Measurements from ENCODE around the gene SULT4A1. TPM values are rescaled to one million over a fixed set of nuclear protein-coding genes. Genes with fewer than 3 reads are reported as not detected.

The SULT4A1 gene
- polyA plus RNA-seq, 2 of the 4 experiments (the other 2 are of a cell fraction): not detected

- FAIRE-seq: no peak
- H3K4me1 ChIP-seq: peaks cover 3% of the 10 kb centered on the region; the same call in 2 of the 3 replicates
- DNase-seq (ENCODE audit: low read depth in 1 of 2, low spot score in 1 of 2): no peak
- TF ChIP-seq PBX3 (IDR thresholded peaks at IDR 0.05) (no peak), E2F6 (IDR thresholded peaks at IDR 0.05; ENCODE audit: borderline replicate concordance, low read depth) (no peak), JUNB (IDR thresholded peaks at IDR 0.05) (no peak), PHF8 (IDR thresholded peaks at IDR 0.05; ENCODE audit: borderline replicate concordance, low read depth) (no peak), HOXB5 (CRISPR knock-in tag; IDR thresholded peaks at IDR 0.05) (no peak), SREBF2 (IDR thresholded peaks at IDR 0.05) (no peak), MAZ (IDR thresholded peaks at IDR 0.05; ENCODE audit: borderline replicate concordance, low read depth, low read length) (no peak), HOXB13 (CRISPR knock-in tag; IDR thresholded peaks at IDR 0.05; ENCODE audit: low read depth) (no peak), ESRRA (IDR thresholded peaks at IDR 0.05; ENCODE audit: borderline replicate concordance, low read length) (no peak), FOSL2 (IDR thresholded peaks at IDR 0.05) (no peak), FOSL2 (CRISPR knock-in tag; IDR thresholded peaks at IDR 0.05) (no peak), CBX2 (IDR thresholded peaks at IDR 0.05; ENCODE audit: borderline replicate concordance, low read depth) (no peak), ELK1 (IDR thresholded peaks at IDR 0.05; ENCODE audit: low read depth, low read length) (no peak), CEBPB (IDR thresholded peaks at IDR 0.05) (no peak), TFCP2L1 (CRISPR knock-in tag; IDR thresholded peaks at IDR 0.05) (no peak)
- TF ChIP-seq, protein P1, sequence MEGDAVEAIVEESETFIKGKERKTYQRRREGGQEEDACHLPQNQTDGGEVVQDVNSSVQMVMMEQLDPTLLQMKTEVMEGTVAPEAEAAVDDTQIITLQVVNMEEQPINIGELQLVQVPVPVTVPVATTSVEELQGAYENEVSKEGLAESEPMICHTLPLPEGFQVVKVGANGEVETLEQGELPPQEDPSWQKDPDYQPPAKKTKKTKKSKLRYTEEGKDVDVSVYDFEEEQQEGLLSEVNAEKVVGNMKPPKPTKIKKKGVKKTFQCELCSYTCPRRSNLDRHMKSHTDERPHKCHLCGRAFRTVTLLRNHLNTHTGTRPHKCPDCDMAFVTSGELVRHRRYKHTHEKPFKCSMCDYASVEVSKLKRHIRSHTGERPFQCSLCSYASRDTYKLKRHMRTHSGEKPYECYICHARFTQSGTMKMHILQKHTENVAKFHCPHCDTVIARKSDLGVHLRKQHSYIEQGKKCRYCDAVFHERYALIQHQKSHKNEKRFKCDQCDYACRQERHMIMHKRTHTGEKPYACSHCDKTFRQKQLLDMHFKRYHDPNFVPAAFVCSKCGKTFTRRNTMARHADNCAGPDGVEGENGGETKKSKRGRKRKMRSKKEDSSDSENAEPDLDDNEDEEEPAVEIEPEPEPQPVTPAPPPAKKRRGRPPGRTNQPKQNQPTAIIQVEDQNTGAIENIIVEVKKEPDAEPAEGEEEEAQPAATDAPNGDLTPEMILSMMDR (IDR thresholded peaks at IDR 0.05): no peak
- ChIA-PET CTCF (interaction anchor here (1.0 to 2.5 kb wide), 8 partner anchors 9 to 616 kb away, joined by 3 to 14 read pairs (median 3); no protein-coding TSS in a partner anchor), POLR2A (no interaction called here)
- H3K27ac ChIP-seq: no peak overlapping the region
- ATAC-seq: no peak
- H3K4me2 ChIP-seq: no peak overlapping the region
- WGBS (ENCODE audit: missing lambda C conversion rate): 36% methylated on average over 12 of the region's 16 CpGs
- no peak overlapping the region for H3K4me3 ChIP-seq
- H3K9me3 ChIP-seq: no peaks in the 10 kb centered on the region
These were observed 27.0 kb upstream of the SULT4A1 start for GRCh38 chr22:43889201-43889859.

- Histone ChIP-seq H3K9me3 (no peaks in the 10 kb centered on the region), H3K4me2 (no peak overlapping the region), H3K27ac (no peak overlapping the region), H3K4me3 (no peak overlapping the region), H3K4me1 (peaks cover 3% of the 10 kb centered on the region; the same call in 2 of the 3 replicates)
- ATAC-seq: no peak
- no peak for DNase-seq (ENCODE audit: low read depth in 1 of 2, low spot score in 1 of 2)
- no peak for FAIRE-seq
- CTCF ChIA-PET: interaction anchor here (1.0 to 2.5 kb wide), 7 partner anchors 9 to 615 kb away, joined by 3 to 14 read pairs (median 3); no protein-coding TSS in a partner anchor
- whole genome bisulfite sequencing (ENCODE audit: missing lambda C conversion rate): 57% methylated on average over 4 of the region's 4 CpGs
- TF ChIP-seq GATA3 (IDR thresholded peaks at IDR 0.05; ENCODE audit: borderline replicate concordance) (no peak), RCOR1 (IDR thresholded peaks at IDR 0.05; ENCODE audit: low read depth, low read length) (no peak), JUNB (IDR thresholded peaks at IDR 0.05) (no peak), SMC3 (IDR thresholded peaks at IDR 0.05) (no peak), ELK1 (IDR thresholded peaks at IDR 0.05; ENCODE audit: low read depth, low read length) (no peak), CHD4 (IDR thresholded peaks at IDR 0.05; ENCODE audit: borderline replicate concordance) (no peak), TP53 (CRISPR knock-in tag; IDR thresholded peaks at IDR 0.05) (no peak), POLR2A (IDR thresholded peaks at IDR 0.05; ENCODE audit: low read length) (no peak), HOXA7 (CRISPR knock-in tag; IDR thresholded peaks at IDR 0.05) (no peak), KDM1A (IDR thresholded peaks at IDR 0.05; ENCODE audit: low read depth) (no peak), ZNF302 (CRISPR knock-in tag; IDR thresholded peaks at IDR 0.05) (no peak), HEYL (CRISPR knock-in tag; IDR thresholded peaks at IDR 0.05) (no peak), EHF (CRISPR knock-in tag; IDR thresholded peaks at IDR 0.05) (no peak), PBX3 (IDR thresholded peaks at IDR 0.05) (no peak), EP300 (IDR thresholded peaks at IDR 0.05) (no peak)
- TF ChIP-seq, protein P2, sequence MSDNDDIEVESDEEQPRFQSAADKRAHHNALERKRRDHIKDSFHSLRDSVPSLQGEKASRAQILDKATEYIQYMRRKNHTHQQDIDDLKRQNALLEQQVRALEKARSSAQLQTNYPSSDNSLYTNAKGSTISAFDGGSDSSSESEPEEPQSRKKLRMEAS (IDR thresholded peaks at IDR 0.05): no peak
- POLR2A ChIA-PET: no interaction called here
These were observed 26.4 kb upstream of the SULT4A1 start for GRCh38 chr22:43888740-43889139.

All from A549 (cell line).